Measurements from ENCODE around the gene PSMA6.

Gene PSMA6

DNA sequence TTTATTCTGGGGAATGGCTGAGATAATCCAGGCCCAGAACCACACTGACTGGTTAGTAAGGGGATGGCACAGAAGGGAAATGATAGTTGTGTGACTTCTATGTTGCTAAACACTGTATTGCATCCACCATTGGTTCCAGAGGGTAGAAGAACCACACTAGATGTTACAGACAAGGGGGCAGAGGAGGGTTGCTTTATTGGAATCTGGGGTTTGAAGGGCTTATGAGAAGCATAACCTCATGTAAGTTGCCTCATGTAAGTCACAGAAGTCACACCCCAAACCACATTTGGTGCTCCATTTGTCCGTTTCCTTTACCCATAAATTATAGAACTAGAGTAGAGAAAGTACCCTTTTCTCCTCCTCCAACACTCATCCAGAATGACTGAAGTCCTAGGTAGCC is 5.5 kb upstream of the PSMA6 start:
- ChIA-PET CTCF (interaction anchor here (0.7 to 1.5 kb wide), 5 partner anchors 17 to 123 kb away, joined by 3 to 5 read pairs (median 3); no protein-coding TSS in a partner anchor), POLR2A (interaction anchor here (5.5 kb wide), 1 partner anchor 116 kb away, joined by 41 read pairs; the partner anchor contains the start of gene NFKBIA)
- no peak for DNase-seq (ENCODE audit: extremely low spot score)
- TF ChIP-seq, protein P1, sequence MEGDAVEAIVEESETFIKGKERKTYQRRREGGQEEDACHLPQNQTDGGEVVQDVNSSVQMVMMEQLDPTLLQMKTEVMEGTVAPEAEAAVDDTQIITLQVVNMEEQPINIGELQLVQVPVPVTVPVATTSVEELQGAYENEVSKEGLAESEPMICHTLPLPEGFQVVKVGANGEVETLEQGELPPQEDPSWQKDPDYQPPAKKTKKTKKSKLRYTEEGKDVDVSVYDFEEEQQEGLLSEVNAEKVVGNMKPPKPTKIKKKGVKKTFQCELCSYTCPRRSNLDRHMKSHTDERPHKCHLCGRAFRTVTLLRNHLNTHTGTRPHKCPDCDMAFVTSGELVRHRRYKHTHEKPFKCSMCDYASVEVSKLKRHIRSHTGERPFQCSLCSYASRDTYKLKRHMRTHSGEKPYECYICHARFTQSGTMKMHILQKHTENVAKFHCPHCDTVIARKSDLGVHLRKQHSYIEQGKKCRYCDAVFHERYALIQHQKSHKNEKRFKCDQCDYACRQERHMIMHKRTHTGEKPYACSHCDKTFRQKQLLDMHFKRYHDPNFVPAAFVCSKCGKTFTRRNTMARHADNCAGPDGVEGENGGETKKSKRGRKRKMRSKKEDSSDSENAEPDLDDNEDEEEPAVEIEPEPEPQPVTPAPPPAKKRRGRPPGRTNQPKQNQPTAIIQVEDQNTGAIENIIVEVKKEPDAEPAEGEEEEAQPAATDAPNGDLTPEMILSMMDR (IDR thresholded peaks at IDR 0.05; ENCODE audit: control extremely low read depth, extremely low read depth, low read depth, missing control alignments) = no peak

DNA sequence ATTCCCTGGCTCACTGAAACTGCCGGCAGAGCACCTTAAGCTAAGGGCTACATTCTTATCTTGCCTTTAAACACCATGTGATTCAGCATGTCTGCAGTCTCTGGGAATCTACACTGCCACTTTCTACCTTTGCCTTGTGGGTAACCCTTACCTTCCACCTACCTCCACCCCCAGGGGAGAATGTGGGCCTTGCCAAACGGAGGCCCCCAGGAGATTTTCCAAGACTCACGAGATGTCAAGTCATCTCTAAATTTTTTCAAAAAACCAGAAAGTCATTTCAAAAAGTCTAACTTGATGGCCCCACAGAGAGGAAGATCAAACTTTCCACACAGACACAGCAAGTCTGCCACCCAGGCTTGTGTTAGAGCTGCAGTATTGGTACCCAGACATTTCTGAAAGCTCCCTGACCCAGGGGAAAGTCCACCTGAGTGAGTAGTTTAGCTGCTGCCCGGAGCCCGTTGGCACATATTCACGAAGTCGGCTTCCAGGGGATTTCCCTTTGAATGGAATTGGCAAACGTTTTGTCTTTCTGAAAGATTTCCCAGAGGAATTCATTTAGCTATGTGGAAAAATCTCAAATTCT is 4.7 kb upstream of the PSMA6 start:
- CTCF ChIA-PET = interaction anchor here (0.9 to 1.5 kb wide), 3 partner anchors 38 to 122 kb away, joined by 3 to 5 read pairs (median 3); no protein-coding TSS in a partner anchor
- DNase-seq (ENCODE audit: extremely low spot score) = no peak
- TF ChIP-seq, protein P1 (IDR thresholded peaks at IDR 0.05; ENCODE audit: control extremely low read depth, extremely low read depth, low read depth, missing control alignments) = no peak
- POLR2A ChIA-PET = interaction anchor here (5.5 kb wide), 1 partner anchor 116 kb away, joined by 41 read pairs; the partner anchor contains the start of gene NFKBIA

DNA sequence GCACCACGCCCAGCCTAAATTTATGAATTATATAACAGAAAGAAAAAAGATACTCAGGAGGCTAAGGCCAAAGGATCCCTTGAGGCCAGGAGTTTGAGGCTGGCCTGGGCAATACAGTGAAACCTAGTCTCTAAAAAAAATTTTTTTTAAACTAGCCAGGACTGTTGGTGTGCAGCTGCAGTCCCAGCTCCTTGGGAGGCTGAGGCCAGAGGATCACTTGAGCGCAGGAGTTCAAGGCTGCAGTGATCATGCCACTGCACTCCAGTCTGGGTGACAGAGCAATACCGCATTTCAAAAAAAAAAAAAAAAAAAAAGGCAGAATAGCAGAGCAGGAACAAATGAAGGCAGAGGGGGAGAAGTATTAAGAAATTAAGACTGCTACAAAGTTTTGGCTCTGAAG is 2.6 kb upstream of the PSMA6 start:
- ChIA-PET POLR2A (interaction anchor here (5.5 kb wide), 1 partner anchor 114 kb away, joined by 41 read pairs; the partner anchor contains the start of gene NFKBIA), CTCF (interaction anchor here (3.3 kb wide), 1 partner anchor 15 kb away, joined by 10 read pairs; no protein-coding TSS in a partner anchor)
- DNase-seq (ENCODE audit: extremely low spot score) = no peak
- TF ChIP-seq, protein P1 (IDR thresholded peaks at IDR 0.05; ENCODE audit: control extremely low read depth, extremely low read depth, low read depth, missing control alignments) = no peak

DNA sequence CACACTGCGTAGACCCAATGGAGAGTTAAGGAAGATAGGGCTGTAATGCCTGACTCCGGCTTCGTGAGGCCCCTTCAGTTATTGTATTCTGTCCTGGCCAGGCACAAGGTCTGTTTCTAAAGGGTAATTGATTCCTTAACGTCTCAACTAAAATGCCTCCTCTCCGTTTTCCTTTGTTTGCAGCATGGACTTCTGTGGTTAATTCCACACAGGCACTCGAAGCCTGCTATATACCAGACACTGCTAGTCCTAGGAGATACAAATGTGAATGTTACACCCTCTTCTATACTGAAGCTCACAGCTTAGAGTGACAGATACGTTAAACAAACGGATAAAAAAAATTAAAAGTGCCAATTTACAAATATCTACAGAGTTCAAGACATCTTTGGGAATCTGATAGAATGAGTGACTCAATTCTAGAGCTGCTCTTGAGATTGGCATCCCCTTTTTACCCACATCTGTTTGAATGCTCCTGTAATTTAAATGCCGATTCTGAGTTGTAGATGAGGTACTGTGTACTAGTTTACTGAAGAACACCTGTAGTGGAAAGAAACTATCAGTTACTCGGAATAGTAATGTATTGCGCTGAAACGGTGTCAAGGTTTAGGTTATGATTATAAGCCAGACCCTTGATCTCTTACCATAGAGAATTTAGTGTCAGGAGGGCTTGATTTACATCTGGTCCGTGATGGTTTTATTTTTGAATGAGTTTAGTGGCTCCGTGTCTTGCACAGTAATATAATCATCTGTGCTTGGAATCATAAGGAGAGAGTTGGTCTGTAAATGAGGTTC is 784 bp downstream of the PSMA6 start:
- ChIA-PET CTCF (interaction anchor here (0.9 to 3.3 kb wide), 8 partner anchors 11 to 529 kb away, joined by 3 to 15 read pairs (median 4); partner anchors contain the start of gene NFKBIA), POLR2A (interaction anchor here (0.6 to 2.4 kb wide), 6 partner anchors 8 to 111 kb away, joined by 3 to 27 read pairs (median 5); partner anchors contain the start of gene NFKBIA)
- TF ChIP-seq, protein P1 (IDR thresholded peaks at IDR 0.05; ENCODE audit: control extremely low read depth, extremely low read depth, low read depth, missing control alignments) = no peak
- no peak for DNase-seq (ENCODE audit: extremely low spot score)

DNA sequence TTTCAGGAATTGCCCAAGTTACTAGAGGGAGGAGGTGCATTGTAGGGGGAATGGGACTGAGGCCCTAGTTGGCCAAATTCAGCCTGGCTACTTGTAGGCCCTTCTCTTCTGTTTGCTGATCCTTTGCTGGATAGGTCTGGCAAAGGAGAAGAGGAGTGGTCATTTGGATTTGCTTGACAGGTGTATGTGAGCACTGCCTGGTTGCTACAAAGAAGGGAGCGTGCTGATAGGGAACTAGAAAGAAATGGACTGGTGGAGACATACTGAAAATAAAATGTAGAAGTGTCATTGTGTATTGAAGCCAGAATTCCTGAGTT is 3.6 kb downstream of the PSMA6 start:
- TF ChIP-seq, protein P1 (IDR thresholded peaks at IDR 0.05; ENCODE audit: control extremely low read depth, extremely low read depth, low read depth, missing control alignments) = no peak
- ChIA-PET POLR2A (interaction anchor here (0.8 to 1.4 kb wide), 2 partner anchors 108 to 109 kb away, joined by 3 read pairs; no protein-coding TSS in a partner anchor), CTCF (interaction anchor here (1.5 kb wide), 1 partner anchor 106 kb away, joined by 3 read pairs; no protein-coding TSS in a partner anchor)
- DNase-seq (ENCODE audit: extremely low spot score) = no peak

DNA sequence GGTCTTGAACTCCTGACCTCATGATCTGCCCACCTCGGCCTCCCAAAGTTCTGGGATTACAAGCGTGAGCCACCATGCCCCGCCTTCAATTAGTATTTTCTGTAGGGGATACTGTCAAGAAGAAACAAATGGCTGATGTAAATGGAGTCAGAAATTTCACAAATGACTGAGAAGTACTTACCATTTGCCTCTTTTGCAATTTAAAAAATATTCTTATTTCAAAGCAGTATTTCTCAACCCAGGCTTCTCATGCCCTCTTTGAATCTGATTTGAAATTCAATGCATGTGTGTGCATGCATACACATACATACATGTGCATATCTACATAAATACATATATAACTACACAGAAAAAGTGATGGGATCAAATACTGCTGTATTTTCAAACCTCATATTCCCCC is 4.4 kb downstream of the PSMA6 start:
- TF ChIP-seq, protein P1 (IDR thresholded peaks at IDR 0.05; ENCODE audit: control extremely low read depth, extremely low read depth, low read depth, missing control alignments) = no peak
- ChIA-PET CTCF (interaction anchor here (1.0 to 1.5 kb wide), 2 partner anchors 43 to 106 kb away, joined by 3 read pairs; no protein-coding TSS in a partner anchor), POLR2A (interaction anchor here (0.6 kb wide), 1 partner anchor 84 kb away, joined by 5 read pairs; no protein-coding TSS in a partner anchor)
- no peak for DNase-seq (ENCODE audit: extremely low spot score)

Data from GM10248 (cell line).